GM21786 (cell line): ENCODE data around the gene SLC9C1.

Experiments
- ATAC-seq: cut with Tn5 transposase; IDR thresholded peaks from one replicate; pipeline ENCODE4 v1.9.1; 2021; ENCODE audit not compliant: unreplicated experiment

Gene SLC9C1

GRCh38 chr3:112293368-112294321 is at the start of gene SLC9C1:
SLC9C1 (minus strand) TSS chr3:112294216; CDS start chr3:112286791, 7,425 bp downstream.
- peak; percentile 75 for ATAC-seq

GRCh38 chr3:112341386-112341785 is 47.4 kb upstream of the SLC9C1 start:
- ATAC-seq: no peak

- no peak for ATAC-seq
Measured at GRCh38 chr3:112339609-112340008, 45.6 kb upstream of the SLC9C1 start.

- no peak for ATAC-seq
Measured at GRCh38 chr3:112339134-112339533, 45.1 kb upstream of the SLC9C1 start.

GRCh38 chr3:112338727-112339056 is 44.7 kb upstream of the SLC9C1 start:
- ATAC-seq: no peak

- ATAC-seq: no peak
Measured at GRCh38 chr3:112338021-112338726, 44.2 kb upstream of the SLC9C1 start.

- ATAC-seq: no peak
Measured at GRCh38 chr3:112335434-112335781, 41.4 kb upstream of the SLC9C1 start.

- no peak for ATAC-seq
Measured at GRCh38 chr3:112334691-112335433, 40.8 kb upstream of the SLC9C1 start.

- ATAC-seq: peak; percentile 40
Measured at GRCh38 chr3:112333381-112334317, 39.6 kb upstream of the SLC9C1 start.

- peak; percentile 64 for ATAC-seq
Measured at GRCh38 chr3:112333002-112333380, 39.0 kb upstream of the SLC9C1 start, which contains the start of gene CD200. CD200 (plus strand) TSS chr3:112333156; CDS start chr3:112333213, 57 bp downstream.

- ATAC-seq: no peak
Measured at GRCh38 chr3:112331851-112332250, 37.8 kb upstream of the SLC9C1 start.

- peak; percentile 100 for ATAC-seq
Measured at GRCh38 chr3:112327371-112327951, 33.4 kb upstream of the SLC9C1 start.

GRCh38 chr3:112321867-112322652 is 28.0 kb upstream of the SLC9C1 start:
- ATAC-seq: no peak

- ATAC-seq: no peak
Measured at GRCh38 chr3:112320691-112321090, 26.7 kb upstream of the SLC9C1 start.

- ATAC-seq: no peak
Measured at GRCh38 chr3:112319516-112320276, 25.7 kb upstream of the SLC9C1 start.

GRCh38 chr3:112315791-112316190 is 21.8 kb upstream of the SLC9C1 start:
- no peak for ATAC-seq

GRCh38 chr3:112314649-112315048 is 20.6 kb upstream of the SLC9C1 start:
- no peak for ATAC-seq

GRCh38 chr3:112308151-112308911 is 14.3 kb upstream of the SLC9C1 start:
- ATAC-seq: no peak
